ENCODE measurements around the gene SEC23IP. TPM values are rescaled to one million over a fixed set of nuclear protein-coding genes. Genes with fewer than 3 reads are reported as not detected.
A peak's percentile ranks its signal among the peaks of the same experiment; 100 is the strongest.
"Not testable (repeated sequence)": the region's sequence is repeated elsewhere in the genome, so short reads cannot be mapped to it uniquely, and the experiment has no call there.

The SEC23IP gene
- total RNA-seq, 2 donors from 2014 or later = 59.5 to 71.0 TPM

DNA sequence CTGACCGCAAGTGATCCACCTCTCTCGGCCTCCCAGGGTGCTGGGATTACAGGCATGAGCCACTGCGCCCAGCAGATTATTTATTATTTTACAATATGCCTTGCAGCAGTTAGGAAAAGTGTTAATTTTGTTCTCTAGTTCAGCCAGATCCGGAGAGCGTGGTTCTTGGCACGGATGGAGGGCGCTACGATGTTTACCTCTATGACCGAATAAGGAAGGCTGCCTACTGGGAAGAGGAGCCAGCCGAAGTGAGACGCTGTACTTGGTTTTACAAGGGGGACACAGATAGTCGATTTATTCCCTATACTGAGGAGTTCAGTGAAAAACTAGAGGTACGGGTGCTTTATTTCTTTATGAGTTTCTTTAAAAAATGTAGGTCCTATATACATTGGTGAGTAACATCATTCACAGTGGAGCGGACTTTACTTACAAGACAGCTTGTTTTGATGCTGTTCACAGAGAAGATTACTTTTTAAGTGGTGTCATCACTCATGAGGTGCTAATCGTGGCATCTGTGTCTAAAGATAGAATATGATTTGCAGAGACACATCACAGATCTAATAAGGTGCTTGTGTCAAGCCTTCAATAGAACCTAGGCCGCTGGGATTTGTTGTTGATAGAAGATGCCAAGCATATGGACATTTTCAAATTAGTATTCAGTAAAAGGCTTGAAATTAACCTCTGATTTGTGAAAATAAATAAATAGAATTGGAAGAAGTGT lies 11.6 kb downstream of the SEC23IP start:
- no peak for DNase-seq (ENCODE audit: low spot score in 2 of 2)
- H3K36me3 Mint-ChIP-seq = peaks cover 0 to 2% of the 10 kb centered on the region in 2 donors
- no peak for ATAC-seq
- H3K27ac Mint-ChIP-seq = no peak overlapping the region
- H3K9me3 Mint-ChIP-seq = no peaks in the 10 kb centered on the region

DNA sequence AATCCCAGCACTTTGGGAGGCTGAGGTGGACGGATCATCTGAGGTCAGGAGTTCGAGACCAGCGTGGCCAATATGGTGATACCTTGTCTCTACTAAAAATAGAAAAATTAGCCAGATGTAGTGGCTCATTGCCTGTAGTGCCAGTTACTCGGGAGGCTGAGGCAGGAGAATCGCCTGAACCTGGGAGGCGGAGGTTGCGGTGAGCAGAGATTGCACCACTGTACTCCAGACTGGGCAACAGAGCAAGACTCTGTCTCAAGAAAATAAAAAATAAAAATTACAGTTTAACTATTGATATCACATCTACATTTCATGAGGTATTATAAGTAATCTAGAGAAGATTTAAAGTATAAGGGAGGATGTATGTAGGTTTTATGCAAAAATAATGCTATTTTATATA lies 15.2 kb downstream of the SEC23IP start:
- not testable (repeated sequence) for H3K9me3 Mint-ChIP-seq; H3K36me3 Mint-ChIP-seq; DNase-seq (ENCODE audit: low spot score in 2 of 2); ATAC-seq; H3K27ac Mint-ChIP-seq

GRCh38 chr10:119908166-119908565 lies 15.6 kb downstream of the SEC23IP start:
- Mint-ChIP-seq H3K9me3 (no peaks in the 10 kb centered on the region), H3K27ac (peak overlapping the region in 1 of 2 donors; percentile 35), H3K36me3 (peaks cover 0 to 6% of the 10 kb centered on the region in 2 donors)
- ATAC-seq = no peak
- DNase-seq (ENCODE audit: low spot score in 2 of 2) = no peak

DNA sequence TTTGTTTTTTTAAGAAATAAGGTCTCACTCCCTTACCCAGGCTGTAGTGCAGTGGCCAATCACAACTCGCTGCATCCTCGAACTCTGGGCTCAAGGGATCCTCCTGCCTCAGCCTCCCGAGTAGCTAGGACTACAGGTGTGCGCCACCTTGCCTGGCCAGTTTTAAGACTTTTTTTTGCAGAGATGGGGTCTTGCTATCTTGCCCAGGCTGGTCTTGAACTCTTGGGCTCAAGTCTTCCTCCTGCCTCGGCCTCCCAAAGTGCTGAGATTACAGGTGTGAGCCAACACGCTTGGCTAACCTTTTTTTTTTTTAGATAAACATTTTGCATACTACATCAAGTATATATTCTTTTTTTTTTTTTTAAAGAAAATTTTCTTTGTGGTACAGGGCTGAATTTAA lies 18.2 kb downstream of the SEC23IP start:
- Mint-ChIP-seq H3K36me3 (peaks cover 0 to 7% of the 10 kb centered on the region in 2 donors), H3K9me3 (no peaks in the 10 kb centered on the region), H3K27ac (no peak overlapping the region)
- DNase-seq (ENCODE audit: low spot score in 2 of 2) (no peak), ATAC-seq (no peak)

GRCh38 chr10:119917777-119918176 lies 25.2 kb downstream of the SEC23IP start:
- ATAC-seq (peak in 1 of 2 donors; percentile 55), DNase-seq (ENCODE audit: low spot score in 2 of 2) (no peak)
- no peaks in the 10 kb centered on the region for H3K9me3 Mint-ChIP-seq
- peaks cover 0 to 22% of the 10 kb centered on the region in 2 donors for H3K36me3 Mint-ChIP-seq
- no peak overlapping the region for H3K27ac Mint-ChIP-seq

DNA sequence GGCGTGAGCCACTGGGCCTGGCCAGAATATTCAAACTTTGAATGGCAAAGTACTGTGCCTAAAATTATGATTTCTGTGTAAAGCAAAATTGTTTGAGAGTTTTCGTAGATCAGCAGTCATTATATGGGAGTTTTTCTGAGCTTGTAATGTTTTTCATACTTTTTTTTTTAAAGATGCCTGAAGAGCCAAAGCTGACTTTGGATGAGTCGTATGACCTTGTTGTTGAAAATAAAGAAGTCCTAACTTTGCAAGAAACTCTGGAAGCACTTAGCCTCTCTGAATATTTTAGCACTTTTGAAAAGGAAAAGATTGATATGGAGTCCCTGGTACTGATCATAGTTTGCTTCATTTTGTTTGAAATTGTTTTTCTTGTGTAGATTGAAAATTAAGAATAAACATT lies 26.7 kb downstream of the SEC23IP start:
- Mint-ChIP-seq H3K27ac (no peak overlapping the region), H3K9me3 (no peaks in the 10 kb centered on the region), H3K36me3 (peaks cover 0 to 16% of the 10 kb centered on the region in 2 donors)
- ATAC-seq = no peak
- no peak for DNase-seq (ENCODE audit: low spot score in 2 of 2)

DNA sequence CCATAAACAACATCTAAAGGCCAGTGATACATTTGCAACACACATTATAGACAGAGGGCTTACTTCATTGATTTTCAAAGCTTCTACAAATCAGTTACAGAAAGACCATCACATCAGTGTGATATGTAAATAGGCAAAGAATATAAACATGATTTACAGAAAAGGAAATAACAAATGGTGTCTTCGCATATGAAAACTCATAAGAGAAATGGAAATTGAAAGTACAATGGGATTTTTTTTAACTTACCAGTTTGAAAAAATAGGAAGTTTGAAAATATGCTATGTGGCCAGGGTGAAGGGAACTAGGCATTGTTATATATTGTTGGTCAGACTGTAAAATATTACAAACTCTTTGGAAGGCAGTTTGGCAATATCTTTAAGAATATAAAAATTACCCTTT lies 27.3 kb downstream of the SEC23IP start:
- no peak for ATAC-seq
- H3K36me3 Mint-ChIP-seq = peaks cover 0 to 16% of the 10 kb centered on the region in 2 donors
- peak overlapping the region in 1 of 2 donors; percentile 73 for H3K27ac Mint-ChIP-seq
- DNase-seq (ENCODE audit: low spot score in 2 of 2) = no peak
- no peaks in the 10 kb centered on the region for H3K9me3 Mint-ChIP-seq

- ATAC-seq (no peak), DNase-seq (ENCODE audit: low spot score in 2 of 2) (no peak)
- H3K27ac Mint-ChIP-seq = no peak overlapping the region
- no peaks in the 10 kb centered on the region for H3K9me3 Mint-ChIP-seq
- H3K36me3 Mint-ChIP-seq = peaks cover 6 to 10% of the 10 kb centered on the region in 2 donors
These were observed 35.9 kb downstream of the SEC23IP start for GRCh38 chr10:119928411-119928810.

- ATAC-seq (no peak), DNase-seq (ENCODE audit: low spot score in 2 of 2) (no peak)
- Mint-ChIP-seq H3K27ac (no peak overlapping the region), H3K9me3 (no peaks in the 10 kb centered on the region), H3K36me3 (peaks cover 10% of the 10 kb centered on the region in 2 donors)
These were observed 39.3 kb downstream of the SEC23IP start for GRCh38 chr10:119931871-119932270.

DNA sequence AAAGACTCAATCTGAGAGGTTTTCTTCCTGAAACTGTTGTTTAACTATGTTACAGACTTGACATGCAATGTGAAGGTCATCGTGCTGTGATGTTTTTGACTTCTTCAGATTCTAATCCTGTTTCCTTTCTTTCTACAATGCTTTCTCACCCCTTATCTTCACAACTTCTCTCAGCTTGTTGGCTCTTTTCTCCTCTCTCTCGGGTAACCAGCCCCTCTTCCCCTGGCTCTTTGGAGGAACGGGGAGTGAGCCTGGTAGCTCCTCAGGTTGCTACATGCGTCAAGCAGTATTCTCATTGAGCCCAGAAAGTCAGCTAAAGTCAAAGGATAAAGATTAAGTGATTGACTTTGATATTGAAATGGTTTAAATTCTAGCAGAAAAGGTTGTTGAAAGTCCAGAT lies 40.1 kb downstream of the SEC23IP start:
- peaks cover 6 to 10% of the 10 kb centered on the region in 2 donors for H3K36me3 Mint-ChIP-seq
- H3K9me3 Mint-ChIP-seq = no peaks in the 10 kb centered on the region
- DNase-seq (ENCODE audit: low spot score in 2 of 2) (no peak), ATAC-seq (no peak)
- H3K27ac Mint-ChIP-seq = peak overlapping the region in 1 of 2 donors; percentile 86

DNA sequence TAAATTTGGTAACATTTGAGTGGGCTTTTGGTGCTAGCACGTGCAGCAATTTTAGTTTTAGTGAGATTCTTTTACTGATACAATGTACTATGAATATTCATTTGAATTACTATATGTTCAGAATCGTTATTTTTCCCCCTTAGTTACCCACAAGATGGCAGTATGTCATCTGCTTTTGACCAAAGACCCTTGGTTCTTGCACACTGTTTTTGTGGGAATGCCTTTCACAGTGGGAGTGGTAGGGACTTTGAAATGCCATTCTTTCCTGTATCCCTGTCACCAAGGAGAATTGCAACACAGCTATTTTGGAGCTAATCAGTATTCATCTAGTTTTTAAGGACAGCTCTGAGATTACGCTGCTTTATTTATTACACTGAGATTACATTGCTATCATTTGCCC lies 40.6 kb downstream of the SEC23IP start:
- DNase-seq (ENCODE audit: low spot score in 2 of 2) (no peak), ATAC-seq (no peak)
- H3K27ac Mint-ChIP-seq = no peak overlapping the region
- H3K9me3 Mint-ChIP-seq = no peaks in the 10 kb centered on the region
- H3K36me3 Mint-ChIP-seq = peaks cover 5 to 10% of the 10 kb centered on the region in 2 donors

DNA sequence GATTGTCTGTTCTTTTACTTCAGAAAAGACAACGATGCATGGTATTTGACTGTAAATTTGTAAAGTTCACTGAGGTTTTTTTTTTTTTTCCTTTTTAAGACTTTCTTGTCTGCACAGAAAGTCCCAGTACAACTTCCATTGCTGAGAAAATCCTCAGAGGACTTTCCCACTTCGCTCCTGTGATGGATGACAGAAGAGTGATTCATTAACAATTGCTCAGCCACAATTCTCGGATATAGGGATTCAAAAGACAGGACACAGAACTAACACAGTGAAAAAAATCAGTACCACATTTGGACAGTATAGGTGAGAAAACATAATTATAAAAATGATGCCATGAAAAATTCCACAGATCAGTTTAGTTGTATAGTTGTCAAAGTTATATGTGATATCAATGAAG lies 48.0 kb downstream of the SEC23IP start:
- ATAC-seq (no peak), DNase-seq (ENCODE audit: low spot score in 2 of 2) (no peak)
- Mint-ChIP-seq H3K27ac (no peak overlapping the region), H3K9me3 (no peaks in the 10 kb centered on the region), H3K36me3 (peaks cover 4 to 6% of the 10 kb centered on the region in 2 donors)

GRCh38 chr10:119942973-119943372 lies 50.4 kb downstream of the SEC23IP start:
- DNase-seq (ENCODE audit: low spot score in 2 of 2) (no peak), ATAC-seq (no peak)
- H3K9me3 Mint-ChIP-seq = no peaks in the 10 kb centered on the region
- H3K36me3 Mint-ChIP-seq = peaks cover 4 to 6% of the 10 kb centered on the region in 2 donors
- no peak overlapping the region for H3K27ac Mint-ChIP-seq

- DNase-seq (ENCODE audit: low spot score in 2 of 2) (no peak), ATAC-seq (no peak)
- no peaks in the 10 kb centered on the region for H3K9me3 Mint-ChIP-seq
- no peak overlapping the region for H3K27ac Mint-ChIP-seq
- H3K36me3 Mint-ChIP-seq = peaks cover 4 to 6% of the 10 kb centered on the region in 2 donors
These were observed 53.3 kb downstream of the SEC23IP start for GRCh38 chr10:119945805-119946204.

GRCh38 chr10:119947300-119947699 lies 54.8 kb downstream of the SEC23IP start:
- DNase-seq (ENCODE audit: low spot score in 2 of 2) (no peak), ATAC-seq (no peak)
- Mint-ChIP-seq H3K27ac (no peak overlapping the region), H3K36me3 (peaks cover 4 to 5% of the 10 kb centered on the region in 2 donors), H3K9me3 (no peaks in the 10 kb centered on the region)

- Mint-ChIP-seq H3K27ac (no peak overlapping the region), H3K36me3 (no peaks in the 10 kb centered on the region), H3K9me3 (peaks cover 0 to 3% of the 10 kb centered on the region in 2 donors)
- DNase-seq (ENCODE audit: low spot score in 2 of 2) (no peak), ATAC-seq (no peak)
These were observed 64.9 kb downstream of the SEC23IP start for GRCh38 chr10:119957451-119957850.

GRCh38 chr10:119962837-119963236 lies 70.3 kb downstream of the SEC23IP start:
- Mint-ChIP-seq H3K27ac (no peak overlapping the region), H3K36me3 (peaks cover 9 to 12% of the 10 kb centered on the region in 2 donors), H3K9me3 (peaks cover 8 to 13% of the 10 kb centered on the region in 2 donors)
- no peak for DNase-seq (ENCODE audit: low spot score in 2 of 2)
- ATAC-seq = no peak

GRCh38 chr10:119967066-119967465 lies 74.5 kb downstream of the SEC23IP start:
- ATAC-seq (no peak), DNase-seq (ENCODE audit: low spot score in 2 of 2) (no peak)
- no peak overlapping the region for H3K27ac Mint-ChIP-seq
- peaks cover 8 to 14% of the 10 kb centered on the region in 2 donors for H3K9me3 Mint-ChIP-seq
- H3K36me3 Mint-ChIP-seq = peaks cover 9 to 12% of the 10 kb centered on the region in 2 donors

Data from activated naive CD4-positive, alpha-beta T cell treated with anti-CD3 and anti-CD28 coated beads, Interleukin-2, amount 50 U/mL, for 72 hours (primary cell).